RWPE1 (cell line): ENCODE measurements around the gene MIGA1.

Experiments used
- CTCF ChIA-PET: fragments of 350-600 bp; sonication (Branson Sonifier 250); formaldehyde crosslinking; extraction: SDS; loops from one replicate; lab custom pipeline; 2021; lab: Yijun Ruan, JAX
- POLR2A ChIA-PET: fragments of 400-600 bp; formaldehyde crosslinking; extraction: SDS; loops from one replicate; lab custom pipeline; 2020; ENCODE audit warnings: antibody characterized with exemption; ENCODE audit not compliant: low non-redundant PET; lab: Yijun Ruan, JAX
- DNase-seq: peaks from one replicate; pipeline ENCODE4 v3.0.0; 2012; ENCODE audit warnings: low spot score
- H3K27ac ChIP-seq: fragments of 450-650 bp; 2 replicates; pipeline ENCODE4 v1.5.1; 2017
- TF ChIP-seq, protein P1 (sequence below): fragments of 450-650 bp; conservative IDR thresholded peaks from 2 replicates; pipeline ENCODE4 v1.5.1; 2017; ENCODE audit warnings: low read depth, mild to moderate bottlenecking

MIGA1 gene, protein sequence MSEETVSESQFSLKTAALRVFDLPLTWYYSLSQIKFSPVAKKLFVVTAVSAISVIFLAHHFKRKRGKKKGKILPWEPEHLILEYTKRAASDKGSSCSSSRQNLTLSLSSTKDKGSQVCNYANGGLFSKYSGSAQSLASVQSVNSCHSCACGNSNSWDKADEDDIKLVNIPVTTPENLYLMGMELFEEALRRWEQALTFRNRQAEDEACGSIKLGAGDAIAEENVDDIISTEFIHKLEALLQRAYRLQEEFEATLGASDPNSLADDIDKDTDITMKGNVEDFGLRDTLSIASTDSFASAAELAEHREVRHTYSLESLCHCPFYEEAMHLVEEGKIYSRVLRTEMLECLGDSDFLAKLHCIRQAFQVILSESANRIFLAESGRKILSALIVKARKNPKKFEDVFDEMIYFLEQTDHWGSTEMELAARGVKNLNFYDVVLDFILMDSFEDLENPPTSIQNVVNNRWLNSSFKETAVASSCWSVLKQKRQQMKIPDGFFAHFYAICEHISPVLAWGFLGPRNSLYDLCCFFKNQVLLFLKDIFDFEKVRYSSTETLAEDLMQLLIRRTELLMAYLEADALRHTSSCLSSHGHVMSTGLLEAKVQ

DNA sequence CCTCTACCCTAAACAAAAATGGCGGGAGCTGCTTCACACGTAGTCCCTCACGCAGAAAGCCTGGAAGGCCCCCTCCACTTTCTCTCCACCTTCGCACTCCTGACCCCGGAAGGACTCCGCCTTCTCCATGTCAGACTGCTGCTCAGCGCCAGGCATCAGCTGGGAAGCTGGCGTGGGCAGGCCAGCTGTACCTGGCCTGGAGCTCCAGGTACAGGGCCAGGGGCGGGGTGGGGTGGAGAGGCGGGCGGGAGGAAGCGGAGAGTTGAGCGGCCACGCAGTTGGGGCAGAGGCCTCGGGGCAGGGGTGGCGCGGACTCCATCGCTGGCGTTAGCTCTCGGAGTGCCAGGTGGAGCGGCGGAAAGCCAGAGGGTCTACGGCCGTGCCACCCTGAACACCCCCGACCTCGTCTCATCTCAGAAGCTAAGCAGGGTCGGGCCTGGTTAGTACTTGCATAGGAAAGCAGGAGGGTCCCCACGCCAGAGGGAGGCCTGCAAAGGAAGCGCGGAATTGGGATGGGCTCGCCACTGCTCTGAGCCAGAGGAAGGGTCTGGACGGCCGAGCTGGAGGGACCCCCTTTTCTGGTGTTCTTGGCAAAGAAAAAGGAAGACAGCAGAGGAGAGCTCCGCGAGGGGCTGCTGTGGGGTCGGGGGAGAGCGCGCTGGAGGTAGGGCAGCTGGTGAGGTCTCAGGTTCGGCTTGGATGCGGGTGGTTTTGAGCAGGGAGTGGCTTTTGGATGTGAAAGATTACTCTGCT, at the start of gene MIGA1:
TSS of gene MIGA1 (plus strand) at position 121 of the 753 bp plus-strand sequence. CDS start 3,604 bp downstream, outside the sequence.
- CTCF ChIA-PET: interaction anchor here (0.5 to 0.8 kb wide), 2 partner anchors 92 to 193 kb away, joined by 3 read pairs; no protein-coding TSS in a partner anchor
- POLR2A ChIA-PET: no interaction called here
- H3K27ac ChIP-seq: peak within 1 kb of the TSS; percentile 73
- peak; percentile 86 for DNase-seq
- TF ChIP-seq, protein P1, sequence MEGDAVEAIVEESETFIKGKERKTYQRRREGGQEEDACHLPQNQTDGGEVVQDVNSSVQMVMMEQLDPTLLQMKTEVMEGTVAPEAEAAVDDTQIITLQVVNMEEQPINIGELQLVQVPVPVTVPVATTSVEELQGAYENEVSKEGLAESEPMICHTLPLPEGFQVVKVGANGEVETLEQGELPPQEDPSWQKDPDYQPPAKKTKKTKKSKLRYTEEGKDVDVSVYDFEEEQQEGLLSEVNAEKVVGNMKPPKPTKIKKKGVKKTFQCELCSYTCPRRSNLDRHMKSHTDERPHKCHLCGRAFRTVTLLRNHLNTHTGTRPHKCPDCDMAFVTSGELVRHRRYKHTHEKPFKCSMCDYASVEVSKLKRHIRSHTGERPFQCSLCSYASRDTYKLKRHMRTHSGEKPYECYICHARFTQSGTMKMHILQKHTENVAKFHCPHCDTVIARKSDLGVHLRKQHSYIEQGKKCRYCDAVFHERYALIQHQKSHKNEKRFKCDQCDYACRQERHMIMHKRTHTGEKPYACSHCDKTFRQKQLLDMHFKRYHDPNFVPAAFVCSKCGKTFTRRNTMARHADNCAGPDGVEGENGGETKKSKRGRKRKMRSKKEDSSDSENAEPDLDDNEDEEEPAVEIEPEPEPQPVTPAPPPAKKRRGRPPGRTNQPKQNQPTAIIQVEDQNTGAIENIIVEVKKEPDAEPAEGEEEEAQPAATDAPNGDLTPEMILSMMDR: no peak

DNA sequence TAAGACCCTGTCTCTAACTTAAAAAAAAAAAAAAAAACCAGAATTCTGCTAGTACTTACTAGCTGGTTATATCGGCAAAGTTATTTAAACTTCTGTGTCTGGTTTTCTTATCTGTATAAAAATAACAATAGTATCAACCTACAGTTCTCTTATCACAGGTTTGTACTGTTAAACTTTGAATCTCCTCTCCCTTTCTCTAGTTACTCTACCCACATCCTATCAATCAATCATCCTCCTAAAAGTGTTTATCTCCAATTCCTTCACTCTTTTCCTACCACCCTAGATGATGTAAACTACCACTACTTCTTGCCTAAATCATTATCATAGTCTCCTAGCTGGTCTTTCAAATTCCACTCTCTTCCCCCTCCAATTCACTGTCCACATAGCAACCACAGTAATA, 47.4 kb upstream of the MIGA1 start:
- no peak for DNase-seq
- no peak overlapping the region for H3K27ac ChIP-seq
- ChIA-PET CTCF (interaction anchor here (0.6 kb wide), 1 partner anchor 12 kb away, joined by 4 read pairs; no protein-coding TSS in a partner anchor), POLR2A (no interaction called here)
- TF ChIP-seq, protein P1: no peak

DNA sequence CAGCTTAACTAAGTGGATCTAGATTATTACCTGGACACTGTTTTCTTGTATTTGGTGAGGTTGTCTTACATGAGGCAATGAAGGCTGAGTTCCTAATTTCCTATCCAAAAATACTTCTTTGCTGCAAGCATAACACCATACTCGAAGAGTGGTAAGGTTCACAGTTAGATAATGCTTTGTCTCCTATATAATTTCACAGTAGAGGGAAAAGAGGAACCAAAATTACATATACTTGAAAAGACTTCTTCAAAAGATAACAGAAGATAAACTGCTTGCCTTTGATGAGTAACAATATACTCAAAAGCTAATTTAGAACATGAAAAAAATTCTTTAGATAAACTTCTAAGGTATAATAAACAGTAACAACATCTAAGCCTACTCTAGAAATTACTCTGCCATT, 40.2 kb upstream of the MIGA1 start:
- no peak for DNase-seq
- CTCF ChIA-PET: interaction anchor here (0.7 kb wide), 1 partner anchor 90 kb away, joined by 4 read pairs; no protein-coding TSS in a partner anchor
- POLR2A ChIA-PET: no interaction called here
- TF ChIP-seq, protein P1: no peak
- H3K27ac ChIP-seq: no peak overlapping the region

DNA sequence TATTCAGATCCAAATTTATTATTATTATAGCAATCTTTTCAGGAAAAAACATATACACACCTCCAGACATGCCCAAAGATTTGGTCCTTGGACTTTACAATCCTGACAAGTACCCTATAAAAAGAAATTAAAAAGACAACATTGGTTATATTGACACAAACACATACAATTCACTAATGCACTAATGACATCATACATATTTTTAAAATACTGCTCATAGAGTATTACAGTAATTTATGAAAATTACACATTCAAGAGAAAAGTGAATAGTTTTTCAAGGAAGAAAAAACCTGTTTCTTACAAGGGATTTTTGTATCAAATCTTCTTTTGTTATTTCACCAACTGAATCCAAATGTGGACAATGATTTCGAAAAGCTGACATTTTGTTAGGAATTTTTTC, 38.1 kb upstream of the MIGA1 start:
- no peak for DNase-seq
- TF ChIP-seq, protein P1: no peak
- H3K27ac ChIP-seq: no peak overlapping the region
- POLR2A ChIA-PET: no interaction called here
- CTCF ChIA-PET: no interaction called here

DNA sequence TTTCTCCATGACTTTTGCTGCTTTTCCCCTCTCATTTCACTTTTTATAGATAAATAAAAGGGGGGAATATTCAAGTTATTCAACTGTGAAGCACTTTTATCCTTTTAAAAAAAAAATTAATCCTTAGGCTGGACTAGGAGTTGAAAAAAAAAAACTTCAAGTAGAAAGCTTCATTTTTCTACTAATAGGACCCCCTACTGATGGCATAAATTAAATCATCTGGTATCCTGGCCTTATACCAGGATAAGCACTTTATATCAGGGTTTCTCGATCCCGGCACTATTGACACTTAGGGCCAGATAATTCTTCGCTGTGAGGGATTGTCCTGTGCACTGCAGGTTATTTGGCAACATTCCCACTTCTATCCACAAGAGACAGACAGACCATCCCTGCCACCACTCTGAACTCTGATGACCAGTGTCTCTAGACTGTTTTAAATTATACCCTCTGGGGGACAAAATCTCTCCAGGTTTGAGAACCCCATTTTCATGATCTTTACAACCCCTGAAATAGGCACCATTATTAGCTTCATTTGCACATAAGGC, 37.4 kb upstream of the MIGA1 start:
- CTCF ChIA-PET: interaction anchor here (0.5 to 0.6 kb wide), 2 partner anchors 29 to 107 kb away, joined by 3 read pairs; no protein-coding TSS in a partner anchor
- POLR2A ChIA-PET: no interaction called here
- no peak for DNase-seq

More for the DNA sequence above, 37.4 kb upstream of the MIGA1 start:
- TF ChIP-seq, protein P1: no peak
- no peak overlapping the region for H3K27ac ChIP-seq
